BE2C (cell line): ENCODE measurements around the gene PPIP5K2.

Experiments
- DNase-seq: peaks from one replicate; pipeline ENCODE4 v3.0.0-alpha.2; 2020
- H3K27me3 ChIP-seq: fragments of 250-450 bp; sonication (Bioruptor Pico); 2 replicates; pipeline ENCODE4 v1.5.1; 2020; ENCODE audit warnings: mild to moderate bottlenecking
- H3K36me3 ChIP-seq: fragments of 250-450 bp; sonication (Bioruptor Pico); 2 replicates; pipeline ENCODE4 v1.5.1; 2020; ENCODE audit warnings: mild to moderate bottlenecking
- H3K4me1 ChIP-seq: fragments of 250-450 bp; sonication (Bioruptor Pico); 2 replicates; pipeline ENCODE4 v1.5.1; 2020
- H3K4me3 ChIP-seq: 2 replicates; pipeline ENCODE4 v1.5.1; 2011; ENCODE audit warnings: low read depth, low read length
- H3K9me3 ChIP-seq: fragments of 250-450 bp; sonication (Bioruptor Pico); 2 replicates; pipeline ENCODE4 v1.5.1; 2020
- TF ChIP-seq, protein P1 (sequence below): IDR thresholded peaks from 2 replicates; pipeline ENCODE4 v1.5.1; 2012; ENCODE audit warnings: mild to moderate bottlenecking, low read depth, low read length

The PPIP5K2 gene

GRCh38 chr5:103114440-103114839, 5.7 kb upstream of the PPIP5K2 start:
- no peak for DNase-seq
- TF ChIP-seq, protein P1, sequence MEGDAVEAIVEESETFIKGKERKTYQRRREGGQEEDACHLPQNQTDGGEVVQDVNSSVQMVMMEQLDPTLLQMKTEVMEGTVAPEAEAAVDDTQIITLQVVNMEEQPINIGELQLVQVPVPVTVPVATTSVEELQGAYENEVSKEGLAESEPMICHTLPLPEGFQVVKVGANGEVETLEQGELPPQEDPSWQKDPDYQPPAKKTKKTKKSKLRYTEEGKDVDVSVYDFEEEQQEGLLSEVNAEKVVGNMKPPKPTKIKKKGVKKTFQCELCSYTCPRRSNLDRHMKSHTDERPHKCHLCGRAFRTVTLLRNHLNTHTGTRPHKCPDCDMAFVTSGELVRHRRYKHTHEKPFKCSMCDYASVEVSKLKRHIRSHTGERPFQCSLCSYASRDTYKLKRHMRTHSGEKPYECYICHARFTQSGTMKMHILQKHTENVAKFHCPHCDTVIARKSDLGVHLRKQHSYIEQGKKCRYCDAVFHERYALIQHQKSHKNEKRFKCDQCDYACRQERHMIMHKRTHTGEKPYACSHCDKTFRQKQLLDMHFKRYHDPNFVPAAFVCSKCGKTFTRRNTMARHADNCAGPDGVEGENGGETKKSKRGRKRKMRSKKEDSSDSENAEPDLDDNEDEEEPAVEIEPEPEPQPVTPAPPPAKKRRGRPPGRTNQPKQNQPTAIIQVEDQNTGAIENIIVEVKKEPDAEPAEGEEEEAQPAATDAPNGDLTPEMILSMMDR: no peak
- H3K9me3 ChIP-seq: no peaks in the 10 kb centered on the region
- H3K4me3 ChIP-seq: no peak overlapping the region
- H3K4me1 ChIP-seq: peaks cover 13% of the 10 kb centered on the region
- no peaks in the 10 kb centered on the region for H3K36me3 ChIP-seq
- no peaks in the 10 kb centered on the region for H3K27me3 ChIP-seq

DNA sequence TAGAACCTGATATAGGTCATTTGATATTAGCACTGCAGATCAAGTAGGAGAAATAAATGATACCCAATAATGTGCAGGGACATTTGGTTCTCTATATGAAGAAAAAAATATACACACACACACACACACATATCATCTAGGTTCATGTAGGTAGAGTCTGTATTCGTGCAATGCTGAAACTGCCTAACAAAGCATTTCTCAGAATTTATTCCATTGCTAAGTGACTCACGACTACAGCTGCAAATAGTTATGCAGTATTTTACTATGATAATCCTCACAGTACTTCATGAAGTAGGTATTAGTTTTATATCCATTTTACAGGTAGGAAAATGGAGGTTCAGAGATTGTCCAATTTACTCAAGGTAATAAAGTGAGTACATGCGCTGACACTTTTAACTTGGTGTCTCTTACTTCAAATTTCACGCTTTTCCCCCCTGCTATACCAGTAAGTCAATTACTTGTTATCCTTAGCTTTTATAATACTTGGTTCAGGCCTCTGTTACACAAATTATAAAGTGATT, 2.6 kb upstream of the PPIP5K2 start:
- Histone ChIP-seq H3K27me3 (no peaks in the 10 kb centered on the region), H3K9me3 (no peaks in the 10 kb centered on the region), H3K36me3 (no peaks in the 10 kb centered on the region), H3K4me1 (peaks cover 13% of the 10 kb centered on the region), H3K4me3 (no peak overlapping the region)
- DNase-seq: no peak
- TF ChIP-seq, protein P1: no peak

- H3K9me3 ChIP-seq: no peaks in the 10 kb centered on the region
- peaks cover 10% of the 10 kb centered on the region for H3K4me1 ChIP-seq
- no peaks in the 10 kb centered on the region for H3K27me3 ChIP-seq
- no peak for DNase-seq
- TF ChIP-seq, protein P1: no peak
- H3K4me3 ChIP-seq: peak overlapping the region; percentile 77
- H3K36me3 ChIP-seq: no peaks in the 10 kb centered on the region
These were observed 884 bp upstream of the PPIP5K2 start for GRCh38 chr5:103119070-103119764.

- H3K4me3 ChIP-seq: peak overlapping the region; percentile 77
- H3K36me3 ChIP-seq: no peaks in the 10 kb centered on the region
- no peak for DNase-seq
- no peaks in the 10 kb centered on the region; the same call in 1 of the 2 replicates for H3K4me1 ChIP-seq
- H3K27me3 ChIP-seq: no peaks in the 10 kb centered on the region
- TF ChIP-seq, protein P1: no peak
- no peaks in the 10 kb centered on the region for H3K9me3 ChIP-seq
These were observed 603 bp downstream of the PPIP5K2 start for GRCh38 chr5:103120607-103121200.

- Histone ChIP-seq H3K4me1 (no peaks in the 10 kb centered on the region; the same call in 1 of the 2 replicates), H3K36me3 (no peaks in the 10 kb centered on the region), H3K27me3 (no peaks in the 10 kb centered on the region), H3K9me3 (no peaks in the 10 kb centered on the region), H3K4me3 (no peak overlapping the region)
- DNase-seq: no peak
- TF ChIP-seq, protein P1: no peak
These were observed 2.1 kb downstream of the PPIP5K2 start for GRCh38 chr5:103122242-103122641.

DNA sequence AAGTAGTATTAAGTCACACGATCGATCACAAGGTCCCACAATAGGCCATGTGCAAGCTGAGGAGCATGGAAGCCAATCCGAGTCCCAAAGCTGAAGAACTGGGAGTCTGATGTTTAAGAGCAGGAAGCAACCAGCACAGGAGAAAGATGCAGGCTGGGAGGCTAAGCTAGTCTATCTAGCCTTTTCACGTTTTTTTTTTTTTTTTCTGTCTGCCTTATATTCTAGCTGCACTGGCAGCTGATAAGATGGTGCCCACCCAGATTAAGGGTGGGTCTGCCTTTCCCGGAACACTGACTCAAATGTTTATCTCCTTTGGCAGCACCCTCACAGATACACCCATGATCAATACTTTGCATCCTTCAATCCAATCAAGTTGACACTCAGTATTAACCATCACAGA, 6.5 kb downstream of the PPIP5K2 start:
- H3K27me3 ChIP-seq: no peaks in the 10 kb centered on the region
- H3K4me3 ChIP-seq: no peak overlapping the region
- DNase-seq: no peak
- no peaks in the 10 kb centered on the region for H3K4me1 ChIP-seq
- H3K36me3 ChIP-seq: no peaks in the 10 kb centered on the region
- no peaks in the 10 kb centered on the region for H3K9me3 ChIP-seq
- TF ChIP-seq, protein P1: no peak
